ENCODE measurements around the gene AGAP1. TPM values are rescaled to one million over a fixed set of nuclear protein-coding genes. Genes with fewer than 3 reads are reported as not detected.

AGAP1 gene
- total RNA-seq, 6 experiments from 2014 or later, result 8.1 to 11.2 (median 9.8) TPM

DNA sequence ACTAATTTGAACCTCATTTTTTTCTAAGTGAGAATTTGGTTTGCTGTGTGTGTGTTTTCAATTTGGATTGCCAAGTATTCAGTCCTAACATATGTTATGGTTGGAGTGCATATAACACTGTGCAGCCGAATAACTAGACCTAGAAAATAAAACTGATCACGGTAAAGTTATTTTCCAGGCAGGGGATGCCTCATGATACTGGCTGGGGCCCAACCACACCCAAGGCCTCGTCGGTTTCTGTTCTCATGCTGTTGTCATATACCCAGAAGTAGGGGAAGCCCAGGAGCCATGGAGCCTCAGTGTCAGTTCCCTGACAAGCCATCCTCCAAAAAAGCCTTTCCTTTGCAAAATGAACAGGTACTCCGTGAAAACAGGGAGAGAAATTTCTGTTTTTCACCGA lies 514.2 kb downstream of the AGAP1 start:
- peaks cover 0 to 7% (median 0%) of the 10 kb centered on the region in 4 donors for H3K4me1 ChIP-seq
- H3K9me3 ChIP-seq, result no peaks in the 10 kb centered on the region
- H3K36me3 ChIP-seq, result no peaks in the 10 kb centered on the region
- ATAC-seq (no peak), DNase-seq (no peak)
- intact Hi-C loops (cut with DNase I), result no loop called here
- no peaks in the 10 kb centered on the region for H3K27me3 ChIP-seq
- WGBS (ENCODE audit: insufficient coverage, low coverage, low lambda C conversion rate, missing lambda C conversion rate), result 96% methylated on average over 6 of the region's 6 CpGs
- TF ChIP-seq POLR2A (IDR thresholded peaks at IDR 0.05), result no peak
- H3K27ac ChIP-seq, result no peak overlapping the region
- H3K4me3 ChIP-seq, result no peak overlapping the region

DNA sequence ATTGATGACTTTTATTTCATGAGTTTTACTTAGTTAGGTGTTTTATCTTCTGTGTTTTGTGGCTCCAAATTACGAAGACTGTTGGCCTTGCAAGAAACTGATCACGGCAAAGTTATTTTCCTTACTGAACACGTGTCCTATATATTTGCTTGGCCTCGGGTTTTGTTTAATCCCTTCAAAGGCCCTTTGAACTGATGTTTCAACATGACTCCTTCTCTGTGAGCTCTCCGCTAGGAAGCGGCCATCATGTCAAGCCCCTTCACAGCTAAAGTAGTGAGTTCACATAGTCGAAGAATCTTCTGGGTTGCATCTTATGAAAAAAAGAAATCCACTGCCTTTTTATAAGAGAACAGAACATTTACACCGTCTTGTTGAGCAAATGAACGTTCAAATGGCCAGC lies 515.0 kb downstream of the AGAP1 start:
- Histone ChIP-seq H3K36me3 (no peaks in the 10 kb centered on the region), H3K4me1 (peaks cover 0 to 7% (median 0%) of the 10 kb centered on the region in 4 donors), H3K27me3 (no peaks in the 10 kb centered on the region), H3K9me3 (no peaks in the 10 kb centered on the region), H3K27ac (no peak overlapping the region), H3K4me3 (no peak overlapping the region)
- intact Hi-C loops (cut with DNase I), result no loop called here
- TF ChIP-seq, protein P1, sequence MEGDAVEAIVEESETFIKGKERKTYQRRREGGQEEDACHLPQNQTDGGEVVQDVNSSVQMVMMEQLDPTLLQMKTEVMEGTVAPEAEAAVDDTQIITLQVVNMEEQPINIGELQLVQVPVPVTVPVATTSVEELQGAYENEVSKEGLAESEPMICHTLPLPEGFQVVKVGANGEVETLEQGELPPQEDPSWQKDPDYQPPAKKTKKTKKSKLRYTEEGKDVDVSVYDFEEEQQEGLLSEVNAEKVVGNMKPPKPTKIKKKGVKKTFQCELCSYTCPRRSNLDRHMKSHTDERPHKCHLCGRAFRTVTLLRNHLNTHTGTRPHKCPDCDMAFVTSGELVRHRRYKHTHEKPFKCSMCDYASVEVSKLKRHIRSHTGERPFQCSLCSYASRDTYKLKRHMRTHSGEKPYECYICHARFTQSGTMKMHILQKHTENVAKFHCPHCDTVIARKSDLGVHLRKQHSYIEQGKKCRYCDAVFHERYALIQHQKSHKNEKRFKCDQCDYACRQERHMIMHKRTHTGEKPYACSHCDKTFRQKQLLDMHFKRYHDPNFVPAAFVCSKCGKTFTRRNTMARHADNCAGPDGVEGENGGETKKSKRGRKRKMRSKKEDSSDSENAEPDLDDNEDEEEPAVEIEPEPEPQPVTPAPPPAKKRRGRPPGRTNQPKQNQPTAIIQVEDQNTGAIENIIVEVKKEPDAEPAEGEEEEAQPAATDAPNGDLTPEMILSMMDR (IDR thresholded peaks at IDR 0.05), result no peak
- no peak for TF ChIP-seq POLR2A (IDR thresholded peaks at IDR 0.05)
- 80% methylated on average over 9 of the region's 9 CpGs for WGBS (ENCODE audit: insufficient coverage, low coverage, low lambda C conversion rate, missing lambda C conversion rate)
- DNase-seq, result no peak
- no peak for ATAC-seq

DNA sequence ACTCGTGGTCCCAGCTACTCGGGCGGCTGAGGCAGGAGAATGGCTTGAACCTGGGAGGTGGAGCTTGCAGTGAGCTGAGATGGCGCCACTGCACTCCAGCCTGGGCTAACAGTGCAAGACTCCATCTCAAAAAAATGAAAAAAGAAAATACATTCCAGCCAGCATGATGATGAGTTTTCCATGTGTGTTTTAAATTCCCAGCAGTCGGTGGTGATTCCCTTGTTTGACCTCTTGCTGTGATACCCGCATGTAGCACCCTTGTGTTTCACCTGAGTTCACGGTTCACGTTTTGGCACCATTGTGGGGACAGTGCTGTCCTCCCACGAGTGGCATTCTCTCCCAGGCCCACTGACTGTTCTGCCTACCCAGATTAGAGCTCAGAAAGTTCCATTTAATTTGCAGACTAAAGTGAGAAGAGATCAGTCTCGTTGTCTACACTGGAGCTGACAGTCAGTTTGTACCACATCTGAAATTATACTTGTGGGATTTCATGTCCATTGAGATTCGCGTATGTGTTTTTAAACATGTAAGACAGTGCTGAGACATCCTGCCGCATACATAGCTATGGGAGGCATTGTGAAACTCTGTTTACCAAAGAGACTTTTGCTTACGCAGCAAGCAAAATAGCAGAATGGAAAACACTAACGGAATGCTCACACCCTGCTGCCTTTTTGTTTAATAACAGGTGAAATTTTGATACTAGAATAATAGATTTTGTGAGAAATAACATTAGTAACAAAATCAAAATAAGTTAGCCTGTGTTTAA lies 517.3 kb downstream of the AGAP1 start:
- no peak overlapping the region for H3K27ac ChIP-seq
- 74% methylated on average over 12 of the region's 15 CpGs for WGBS (ENCODE audit: insufficient coverage, low coverage, low lambda C conversion rate, missing lambda C conversion rate)
- peaks cover 0 to 7% (median 0%) of the 10 kb centered on the region in 4 donors for H3K4me1 ChIP-seq
- H3K36me3 ChIP-seq, result no peaks in the 10 kb centered on the region
- ATAC-seq (peak in 2 of 4 donors; percentile 34 to 37), DNase-seq (no peak)
- intact Hi-C loops (cut with DNase I), result no loop called here
- H3K27me3 ChIP-seq, result no peaks in the 10 kb centered on the region
- H3K4me3 ChIP-seq, result no peak overlapping the region
- no peaks in the 10 kb centered on the region for H3K9me3 ChIP-seq
- no peak for TF ChIP-seq POLR2A (IDR thresholded peaks at IDR 0.05)
- TF ChIP-seq, protein P1 (IDR thresholded peaks at IDR 0.05), result no peak

DNA sequence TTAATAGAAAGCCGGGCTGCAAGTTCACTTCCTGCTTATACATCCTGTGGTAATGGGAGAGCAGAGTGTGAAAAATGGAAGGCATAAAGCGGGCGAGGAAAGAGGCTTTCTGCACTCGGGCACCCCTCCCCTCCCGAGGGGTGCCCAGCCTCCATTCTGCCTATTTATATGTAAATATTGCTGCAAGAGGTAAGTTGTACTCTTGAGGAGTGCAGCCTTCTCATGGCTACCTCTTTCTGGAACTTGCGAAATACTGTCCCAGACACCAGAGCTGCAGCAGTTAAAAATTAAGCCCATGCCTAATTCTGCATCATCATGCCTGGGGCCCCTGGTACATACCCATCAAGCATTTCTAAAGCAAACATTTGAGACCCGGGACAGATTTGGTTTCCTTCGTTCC lies 518.3 kb downstream of the AGAP1 start:
- intact Hi-C loops (cut with DNase I), result no loop called here
- TF ChIP-seq, protein P1 (IDR thresholded peaks at IDR 0.05), result no peak
- no peak for TF ChIP-seq POLR2A (IDR thresholded peaks at IDR 0.05)
- DNase-seq, result no peak

DNA sequence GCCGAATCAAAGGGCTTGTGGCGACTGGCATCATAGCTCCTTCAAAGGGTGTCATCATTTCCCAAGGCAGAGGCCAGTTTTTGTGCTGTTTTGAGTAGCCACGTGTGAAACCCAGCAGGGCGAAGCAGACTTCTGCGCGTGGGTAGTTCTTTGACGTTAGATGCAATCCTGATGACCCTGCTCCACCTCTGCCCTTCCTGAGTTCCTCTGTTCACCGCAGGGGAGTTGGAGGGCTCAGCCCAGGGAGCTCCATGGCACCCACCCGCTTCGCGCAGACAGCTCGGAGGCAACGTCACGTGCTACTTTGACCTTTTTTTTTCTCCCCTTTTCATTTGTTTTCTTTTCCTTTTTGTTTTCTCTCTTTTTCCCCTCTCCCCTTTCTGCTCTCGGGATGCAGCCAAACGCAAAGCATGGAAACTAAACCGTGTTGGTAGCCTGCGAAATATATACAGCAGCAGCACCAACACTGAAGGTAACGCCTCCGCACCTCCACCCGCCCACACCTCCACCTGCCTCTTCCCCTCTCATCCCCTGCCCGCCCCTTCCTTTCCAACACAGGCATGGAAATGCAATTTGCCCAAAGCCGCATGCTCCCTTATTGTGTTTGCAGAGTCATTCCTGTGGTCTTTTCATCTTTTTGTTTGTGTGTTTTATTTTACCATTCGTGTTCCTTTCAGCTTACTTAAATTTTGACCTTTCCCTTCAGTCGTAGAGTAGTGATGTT lies 520.7 kb downstream of the AGAP1 start:
- 67% methylated on average over 22 of the region's 25 CpGs for WGBS (ENCODE audit: insufficient coverage, low coverage, low lambda C conversion rate, missing lambda C conversion rate)
- ATAC-seq (no peak), DNase-seq (no peak)
- no peaks in the 10 kb centered on the region for H3K36me3 ChIP-seq
- peaks cover 0 to 7% (median 0%) of the 10 kb centered on the region in 4 donors for H3K4me1 ChIP-seq
- no peak overlapping the region for H3K27ac ChIP-seq
- no peaks in the 10 kb centered on the region for H3K9me3 ChIP-seq
- intact Hi-C loops (cut with DNase I), result no loop called here
- no peaks in the 10 kb centered on the region for H3K27me3 ChIP-seq
- H3K4me3 ChIP-seq, result no peak overlapping the region
- TF ChIP-seq POLR2A (IDR thresholded peaks at IDR 0.05), result no peak
- TF ChIP-seq, protein P1 (IDR thresholded peaks at IDR 0.05), result no peak

More for the DNA sequence above, 518.3 kb downstream of the AGAP1 start:
- 62% methylated on average over 8 of the region's 8 CpGs for WGBS (ENCODE audit: insufficient coverage, low coverage, low lambda C conversion rate, missing lambda C conversion rate)
- Histone ChIP-seq H3K27me3 (no peaks in the 10 kb centered on the region), H3K4me3 (no peak overlapping the region), H3K36me3 (no peaks in the 10 kb centered on the region), H3K27ac (no peak overlapping the region), H3K9me3 (no peaks in the 10 kb centered on the region), H3K4me1 (peaks cover 0 to 7% (median 0%) of the 10 kb centered on the region in 4 donors)
- ATAC-seq, result peak in 2 of 4 donors; percentile 30 to 44

All from right lobe of liver (tissue), 6 donors.